HG02970 (cell line): Measurements from ENCODE around the gene LRPAP1.
"Not testable (repeated sequence)": the region's sequence is repeated elsewhere in the genome, so short reads cannot be mapped to it uniquely, and the experiment has no call there.

ENCODE experiments used
- ATAC-seq: cut with Tn5 transposase; IDR thresholded peaks from one replicate; pipeline ENCODE4 v1.9.1; 2021; ENCODE audit warnings: mild to moderate bottlenecking, moderate library complexity, moderate number of reproducible peaks; ENCODE audit not compliant: unreplicated experiment, low FRiP score

LRPAP1 gene

GRCh38 chr4:3562127-3562526 lies 29.9 kb upstream of the LRPAP1 start:
- not testable (repeated sequence) for ATAC-seq

GRCh38 chr4:3560465-3560864 lies 28.2 kb upstream of the LRPAP1 start:
- ATAC-seq = not testable (repeated sequence)

GRCh38 chr4:3559381-3560290 lies 27.4 kb upstream of the LRPAP1 start:
- not testable (repeated sequence) for ATAC-seq

- ATAC-seq = not testable (repeated sequence)
These were observed 26.3 kb upstream of the LRPAP1 start for GRCh38 chr4:3558514-3558836.

- not testable (repeated sequence) for ATAC-seq
These were observed 25.7 kb upstream of the LRPAP1 start for GRCh38 chr4:3557676-3558513.

- not testable (repeated sequence) for ATAC-seq
These were observed 24.9 kb upstream of the LRPAP1 start for GRCh38 chr4:3557088-3557492.

GRCh38 chr4:3556244-3556867 lies 24.1 kb upstream of the LRPAP1 start:
- not testable (repeated sequence) for ATAC-seq

GRCh38 chr4:3555459-3556070 lies 23.3 kb upstream of the LRPAP1 start:
- not testable (repeated sequence) for ATAC-seq

- ATAC-seq = not testable (repeated sequence)
These were observed 19.1 kb upstream of the LRPAP1 start for GRCh38 chr4:3551366-3551765.

GRCh38 chr4:3550792-3551325 lies 18.6 kb upstream of the LRPAP1 start:
- not testable (repeated sequence) for ATAC-seq

GRCh38 chr4:3550041-3550440 lies 17.8 kb upstream of the LRPAP1 start:
- not testable (repeated sequence) for ATAC-seq

- ATAC-seq = not testable (repeated sequence)
These were observed 17.4 kb upstream of the LRPAP1 start for GRCh38 chr4:3549694-3550001.

GRCh38 chr4:3548991-3549693 lies 16.9 kb upstream of the LRPAP1 start:
- not testable (repeated sequence) for ATAC-seq

GRCh38 chr4:3546721-3547120 lies 14.5 kb upstream of the LRPAP1 start:
- ATAC-seq = not testable (repeated sequence)

GRCh38 chr4:3545351-3545750 lies 13.1 kb upstream of the LRPAP1 start:
- ATAC-seq = not testable (repeated sequence)

- ATAC-seq = not testable (repeated sequence)
These were observed 12.2 kb upstream of the LRPAP1 start for GRCh38 chr4:3544259-3545025.

- not testable (repeated sequence) for ATAC-seq
These were observed 11.2 kb upstream of the LRPAP1 start for GRCh38 chr4:3543415-3543814.

- not testable (repeated sequence) for ATAC-seq
These were observed 6.7 kb upstream of the LRPAP1 start for GRCh38 chr4:3538906-3539305.

GRCh38 chr4:3535812-3536211 lies 3.6 kb upstream of the LRPAP1 start:
- not testable (repeated sequence) for ATAC-seq
